Measurements from ENCODE around the gene ITGB8.
A peak's percentile ranks its signal among the peaks of the same experiment; 100 is the strongest.

The ITGB8 gene

GRCh38 chr7:20330239-20330927, at the start of gene ITGB8:
ITGB8 (plus strand) TSS chr7:20330900; CDS start chr7:20331807, 907 bp downstream.
- Histone ChIP-seq H3K9ac (ENCODE audit: low read length) (peak within 1 kb of the TSS; percentile 89), H3K27me3 (ENCODE audit: control insufficient read depth, insufficient read depth, low read length) (peaks cover 11% of the 10 kb centered on the region), H3K9me3 (ENCODE audit: control insufficient read depth, low read depth, low read length) (no peaks in the 10 kb centered on the region), H3K27ac (ENCODE audit: low read length) (peak within 1 kb of the TSS; percentile 21), H3K36me3 (ENCODE audit: control insufficient read depth, low read depth, low read length) (no peaks in the 10 kb centered on the region), H3K4me1 (ENCODE audit: control insufficient read depth, low read depth, low read length) (peaks cover 14% of the 10 kb centered on the region), H3K4me3 (ENCODE audit: low read length) (peak within 1 kb of the TSS; percentile 70)

- no peaks in the 10 kb centered on the region for H3K27me3 ChIP-seq (ENCODE audit: control insufficient read depth, insufficient read depth, low read length)
- no peak overlapping the region for H3K27ac ChIP-seq (ENCODE audit: low read length)
- no peak overlapping the region for H3K4me3 ChIP-seq (ENCODE audit: low read length)
These were observed 47.7 kb upstream of the ITGB8 start for GRCh38 chr7:20282959-20283358.

GRCh38 chr7:20283385-20283784, 47.3 kb upstream of the ITGB8 start:
- Histone ChIP-seq H3K36me3 (ENCODE audit: control insufficient read depth, low read depth, low read length) (no peaks in the 10 kb centered on the region), H3K27ac (ENCODE audit: low read length) (no peak overlapping the region), H3K9ac (ENCODE audit: low read length) (no peak overlapping the region), H3K9me3 (ENCODE audit: control insufficient read depth, low read depth, low read length) (no peaks in the 10 kb centered on the region), H3K4me1 (ENCODE audit: control insufficient read depth, low read depth, low read length) (no peaks in the 10 kb centered on the region), H3K4me3 (ENCODE audit: low read length) (no peak overlapping the region), H3K27me3 (ENCODE audit: control insufficient read depth, insufficient read depth, low read length) (no peaks in the 10 kb centered on the region)

More at GRCh38 chr7:20282959-20283358, 47.7 kb upstream of the ITGB8 start:
- no peaks in the 10 kb centered on the region for H3K4me1 ChIP-seq (ENCODE audit: control insufficient read depth, low read depth, low read length)
- H3K9me3 ChIP-seq (ENCODE audit: control insufficient read depth, low read depth, low read length), result no peaks in the 10 kb centered on the region
- H3K36me3 ChIP-seq (ENCODE audit: control insufficient read depth, low read depth, low read length), result no peaks in the 10 kb centered on the region
- H3K9ac ChIP-seq (ENCODE audit: low read length), result no peak overlapping the region

- H3K27ac ChIP-seq (ENCODE audit: low read length), result no peak overlapping the region
- no peaks in the 10 kb centered on the region for H3K9me3 ChIP-seq (ENCODE audit: control insufficient read depth, low read depth, low read length)
- H3K9ac ChIP-seq (ENCODE audit: low read length), result no peak overlapping the region
- no peaks in the 10 kb centered on the region for H3K36me3 ChIP-seq (ENCODE audit: control insufficient read depth, low read depth, low read length)
- H3K27me3 ChIP-seq (ENCODE audit: control insufficient read depth, insufficient read depth, low read length), result no peaks in the 10 kb centered on the region
- no peak overlapping the region for H3K4me3 ChIP-seq (ENCODE audit: low read length)
- H3K4me1 ChIP-seq (ENCODE audit: control insufficient read depth, low read depth, low read length), result no peaks in the 10 kb centered on the region
These were observed 46.5 kb upstream of the ITGB8 start for GRCh38 chr7:20284003-20284770.

- no peaks in the 10 kb centered on the region for H3K4me1 ChIP-seq (ENCODE audit: control insufficient read depth, low read depth, low read length)
- no peak overlapping the region for H3K4me3 ChIP-seq (ENCODE audit: low read length)
- no peak overlapping the region for H3K9ac ChIP-seq (ENCODE audit: low read length)
- H3K36me3 ChIP-seq (ENCODE audit: control insufficient read depth, low read depth, low read length), result no peaks in the 10 kb centered on the region
- no peaks in the 10 kb centered on the region for H3K27me3 ChIP-seq (ENCODE audit: control insufficient read depth, insufficient read depth, low read length)
- H3K27ac ChIP-seq (ENCODE audit: low read length), result no peak overlapping the region
- no peaks in the 10 kb centered on the region for H3K9me3 ChIP-seq (ENCODE audit: control insufficient read depth, low read depth, low read length)
These were observed 45.9 kb upstream of the ITGB8 start for GRCh38 chr7:20284771-20285143.

GRCh38 chr7:20287317-20287716, 43.4 kb upstream of the ITGB8 start:
- H3K4me1 ChIP-seq (ENCODE audit: control insufficient read depth, low read depth, low read length), result no peaks in the 10 kb centered on the region
- no peaks in the 10 kb centered on the region for H3K9me3 ChIP-seq (ENCODE audit: control insufficient read depth, low read depth, low read length)
- H3K4me3 ChIP-seq (ENCODE audit: low read length), result no peak overlapping the region
- no peaks in the 10 kb centered on the region for H3K27me3 ChIP-seq (ENCODE audit: control insufficient read depth, insufficient read depth, low read length)
- no peak overlapping the region for H3K27ac ChIP-seq (ENCODE audit: low read length)
- no peak overlapping the region for H3K9ac ChIP-seq (ENCODE audit: low read length)
- no peaks in the 10 kb centered on the region for H3K36me3 ChIP-seq (ENCODE audit: control insufficient read depth, low read depth, low read length)

GRCh38 chr7:20288036-20288435, 42.7 kb upstream of the ITGB8 start:
- no peak overlapping the region for H3K27ac ChIP-seq (ENCODE audit: low read length)
- H3K27me3 ChIP-seq (ENCODE audit: control insufficient read depth, insufficient read depth, low read length), result no peaks in the 10 kb centered on the region
- no peaks in the 10 kb centered on the region for H3K36me3 ChIP-seq (ENCODE audit: control insufficient read depth, low read depth, low read length)
- H3K9me3 ChIP-seq (ENCODE audit: control insufficient read depth, low read depth, low read length), result no peaks in the 10 kb centered on the region
- H3K9ac ChIP-seq (ENCODE audit: low read length), result no peak overlapping the region
- H3K4me1 ChIP-seq (ENCODE audit: control insufficient read depth, low read depth, low read length), result no peaks in the 10 kb centered on the region
- no peak overlapping the region for H3K4me3 ChIP-seq (ENCODE audit: low read length)

GRCh38 chr7:20290505-20291111, 40.1 kb upstream of the ITGB8 start:
- Histone ChIP-seq H3K36me3 (ENCODE audit: control insufficient read depth, low read depth, low read length) (no peaks in the 10 kb centered on the region), H3K4me1 (ENCODE audit: control insufficient read depth, low read depth, low read length) (peaks cover 7% of the 10 kb centered on the region), H3K9me3 (ENCODE audit: control insufficient read depth, low read depth, low read length) (no peaks in the 10 kb centered on the region)

GRCh38 chr7:20293336-20293735, 37.4 kb upstream of the ITGB8 start:
- Histone ChIP-seq H3K27ac (ENCODE audit: low read length) (no peak overlapping the region), H3K4me3 (ENCODE audit: low read length) (no peak overlapping the region), H3K4me1 (ENCODE audit: control insufficient read depth, low read depth, low read length) (peaks cover 7% of the 10 kb centered on the region), H3K27me3 (ENCODE audit: control insufficient read depth, insufficient read depth, low read length) (no peaks in the 10 kb centered on the region), H3K9me3 (ENCODE audit: control insufficient read depth, low read depth, low read length) (no peaks in the 10 kb centered on the region), H3K9ac (ENCODE audit: low read length) (no peak overlapping the region), H3K36me3 (ENCODE audit: control insufficient read depth, low read depth, low read length) (no peaks in the 10 kb centered on the region)

More at GRCh38 chr7:20290505-20291111, 40.1 kb upstream of the ITGB8 start:
- no peak overlapping the region for H3K27ac ChIP-seq (ENCODE audit: low read length)
- H3K4me3 ChIP-seq (ENCODE audit: low read length), result no peak overlapping the region
- H3K9ac ChIP-seq (ENCODE audit: low read length), result no peak overlapping the region
- H3K27me3 ChIP-seq (ENCODE audit: control insufficient read depth, insufficient read depth, low read length), result no peaks in the 10 kb centered on the region

- no peaks in the 10 kb centered on the region for H3K9me3 ChIP-seq (ENCODE audit: control insufficient read depth, low read depth, low read length)
- H3K36me3 ChIP-seq (ENCODE audit: control insufficient read depth, low read depth, low read length), result no peaks in the 10 kb centered on the region
- no peak overlapping the region for H3K27ac ChIP-seq (ENCODE audit: low read length)
These were observed 34.3 kb upstream of the ITGB8 start for GRCh38 chr7:20296444-20296843.

GRCh38 chr7:20296901-20297300, 33.8 kb upstream of the ITGB8 start:
- H3K36me3 ChIP-seq (ENCODE audit: control insufficient read depth, low read depth, low read length), result no peaks in the 10 kb centered on the region
- no peak overlapping the region for H3K27ac ChIP-seq (ENCODE audit: low read length)
- no peak overlapping the region for H3K9ac ChIP-seq (ENCODE audit: low read length)
- H3K27me3 ChIP-seq (ENCODE audit: control insufficient read depth, insufficient read depth, low read length), result no peaks in the 10 kb centered on the region
- H3K4me3 ChIP-seq (ENCODE audit: low read length), result no peak overlapping the region
- H3K9me3 ChIP-seq (ENCODE audit: control insufficient read depth, low read depth, low read length), result no peaks in the 10 kb centered on the region
- peaks cover 7% of the 10 kb centered on the region for H3K4me1 ChIP-seq (ENCODE audit: control insufficient read depth, low read depth, low read length)

More at GRCh38 chr7:20296444-20296843, 34.3 kb upstream of the ITGB8 start:
- Histone ChIP-seq H3K4me1 (ENCODE audit: control insufficient read depth, low read depth, low read length) (peaks cover 7% of the 10 kb centered on the region), H3K27me3 (ENCODE audit: control insufficient read depth, insufficient read depth, low read length) (no peaks in the 10 kb centered on the region), H3K9ac (ENCODE audit: low read length) (no peak overlapping the region), H3K4me3 (ENCODE audit: low read length) (no peak overlapping the region)
